Kidney (tissue), 14 donors: ENCODE data around the gene SIK3. TPM values are rescaled to one million over a fixed set of nuclear protein-coding genes. Genes with fewer than 3 reads are reported as not detected.

Experiments
- DNase-seq, 5 donors: peaks; one replicate each; pipeline ENCODE4 v3.0.0-alpha.2; 2013 to 2020
- FAIRE-seq: peaks from 2 replicates; lab custom pipeline; 2012; peaks lifted over from hg19 to GRCh38; lab: Jason Lieb, UNC
- H3K27ac ChIP-seq, 2 donors: one replicate each; pipeline ENCODE4 v1.7.0; 2013; ENCODE audit warnings: low read depth in 2 of 2, low read length in 2 of 2, inconsistent platforms in 1 of 2
- H3K27me3 ChIP-seq: one replicate; pipeline ENCODE4 v1.7.1; 2013; ENCODE audit warnings: low read length, inconsistent platforms; ENCODE audit not compliant: control insufficient read depth, insufficient read depth
- H3K36me3 ChIP-seq, 3 donors: one replicate each; pipeline versions ENCODE4 v1.7.0 to v1.7.1; 2013; ENCODE audit warnings: low read length in 3 of 3, control low read depth in 1 of 3, inconsistent platforms in 1 of 3; ENCODE audit not compliant: insufficient read depth in 3 of 3, control insufficient read depth in 2 of 3
- H3K4me1 ChIP-seq, 3 donors: one replicate each; pipeline versions ENCODE4 v1.7.0 to v1.7.1; 2013; ENCODE audit warnings: low read length in 3 of 3, inconsistent platforms in 1 of 3, low read depth in 1 of 3; ENCODE audit not compliant: control insufficient read depth in 2 of 3, insufficient read depth in 2 of 3
- H3K4me3 ChIP-seq, 3 donors: one replicate each; pipeline versions ENCODE4 v1.7.0 to v1.8.1; 2013; ENCODE audit warnings: low read length in 3 of 3, control low read depth in 1 of 3, inconsistent platforms in 1 of 3
- H3K9ac ChIP-seq, 3 donors: one replicate each; pipeline versions ENCODE4 v1.7.0 to v1.7.1; 2013; ENCODE audit warnings: low read length in 3 of 3, control low read depth in 1 of 3, inconsistent platforms in 1 of 3
- H3K9me3 ChIP-seq, 3 donors: one replicate each; pipeline versions ENCODE4 v1.7.0 to v1.7.1; 2013; ENCODE audit warnings: low read length in 3 of 3, control low read depth in 1 of 3, inconsistent platforms in 1 of 3; ENCODE audit not compliant: control insufficient read depth in 2 of 3, insufficient read depth in 1 of 3
- CTCF ChIP-seq: IDR thresholded peaks from 3 replicates; pipeline ENCODE4 v1.5.1; 2012; ENCODE audit warnings: mild to moderate bottlenecking, moderate library complexity, borderline replicate concordance; ENCODE audit not compliant: insufficient read depth; ENCODE audit errors: extremely low read depth
- intact Hi-C: fragments of 100-400 bp; cut with DNase I; formaldehyde crosslinking; loops from one replicate; pipeline ENCODE4 v1.11.1; 2022
- polyA plus RNA-seq: library from polyadenylated mRNA; stranded (reverse); fragments of 350-450 nt; fragmentation: Illumina TruSeq; extraction: RNeasy Lipid Tissue Mini Kit (QIAGEN cat#74804); gene quantifications from one replicate; pipeline ENCODE4 v1.2.3, GENCODE V29; 2014; ENCODE audit warnings: low read depth, low replicate concordance; ENCODE audit not compliant: insufficient read depth
- total RNA-seq: library from RNA; stranded (reverse); fragmentation: NEBNext Ultra II Directional; extraction: Animal tissue kit (Norgen Biotek cat#: 25700); gene quantifications from one replicate; pipeline ENCODE4 v1.2.1, GENCODE V29; 2021
- donor health status: control.
- donor health status: control.
- donor health status: control.
- donor health status: control.
- donor health status: control.
- donor health status: DM: yes; HTN: yes; CAD: no.
- donor health status: Normal renal cell carcinoma (clear cell type).

The SIK3 gene
- total and polyA plus RNA-seq, 2 donors from 2014 or later: 12.3 to 50.7 TPM

DNA sequence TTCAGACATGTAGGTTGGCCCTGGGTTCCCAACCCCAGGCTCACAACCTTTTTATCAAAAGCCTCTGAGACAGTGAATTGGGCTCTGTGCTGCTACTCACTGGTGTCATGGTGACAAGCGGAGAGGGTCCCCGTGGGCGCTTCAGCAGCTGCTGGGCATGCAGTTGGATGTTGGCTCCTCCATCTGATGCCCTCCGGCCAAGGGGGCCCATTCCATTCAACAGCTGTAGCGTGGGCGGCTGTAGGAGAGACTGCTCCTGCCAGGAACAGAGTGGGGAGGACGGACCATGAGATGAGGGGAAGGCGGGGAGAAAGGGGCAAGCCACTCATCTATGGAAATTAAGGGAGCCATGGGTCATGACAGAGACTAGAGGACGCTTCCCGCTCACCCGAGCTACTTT lies 224.8 kb downstream of the SIK3 start:
- FAIRE-seq: no peak
- no peak for TF ChIP-seq CTCF
- no peak overlapping the region for H3K9ac ChIP-seq
- H3K4me1 ChIP-seq: peaks cover 0 to 3% (median 0%) of the 10 kb centered on the region in 3 donors
- H3K27ac ChIP-seq: no peak overlapping the region
- no peaks in the 10 kb centered on the region for H3K9me3 ChIP-seq
- no peak overlapping the region for H3K4me3 ChIP-seq
- intact Hi-C loops: loop anchor here (10.0 kb wide), 1 partner anchor 231 kb away; no protein-coding TSS in a partner anchor
- no peaks in the 10 kb centered on the region for H3K27me3 ChIP-seq
- no peak for DNase-seq
- peaks cover 4 to 53% (median 40%) of the 10 kb centered on the region in 3 donors for H3K36me3 ChIP-seq

- no peak for DNase-seq
- TF ChIP-seq CTCF: no peak
- no peak overlapping the region for H3K27ac ChIP-seq
- intact Hi-C loops: loop anchor here (10.0 kb wide), 1 partner anchor 234 kb away; no protein-coding TSS in a partner anchor
- H3K4me3 ChIP-seq: no peak overlapping the region
- H3K9me3 ChIP-seq: no peaks in the 10 kb centered on the region
- no peak for FAIRE-seq
- peaks cover 4 to 69% (median 54%) of the 10 kb centered on the region in 3 donors for H3K36me3 ChIP-seq
- no peak overlapping the region for H3K9ac ChIP-seq
- H3K4me1 ChIP-seq: no peaks in the 10 kb centered on the region
- no peaks in the 10 kb centered on the region for H3K27me3 ChIP-seq
Measured at GRCh38 chr11:116871248-116871647, 227.0 kb downstream of the SIK3 start.

DNA sequence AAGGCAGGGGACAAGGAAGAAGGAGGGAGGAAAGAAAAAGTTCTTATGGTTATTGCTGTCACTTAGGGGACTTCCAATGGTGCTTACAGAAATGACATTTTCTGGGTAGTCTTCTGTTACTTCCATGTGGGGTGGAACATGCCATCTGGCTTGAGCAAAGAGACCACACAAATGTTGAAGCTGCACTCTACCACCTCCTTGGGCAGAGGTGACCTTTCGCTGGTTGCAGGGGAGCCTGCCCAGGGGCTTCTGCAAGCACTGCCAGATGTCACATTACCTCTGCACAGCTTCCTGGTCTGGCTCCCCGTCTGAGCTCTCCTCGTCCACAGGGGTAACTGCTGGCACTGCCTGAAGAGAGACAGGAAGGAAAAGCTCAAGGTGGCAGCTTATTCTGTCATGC lies 228.2 kb downstream of the SIK3 start:
- intact Hi-C loops: loop anchor here (10.0 kb wide), 1 partner anchor 235 kb away; no protein-coding TSS in a partner anchor
- H3K4me1 ChIP-seq: no peaks in the 10 kb centered on the region
- H3K27ac ChIP-seq: no peak overlapping the region
- H3K9ac ChIP-seq: no peak overlapping the region
- H3K4me3 ChIP-seq: no peak overlapping the region
- DNase-seq (no peak), FAIRE-seq (no peak)
- no peak for TF ChIP-seq CTCF
- no peaks in the 10 kb centered on the region for H3K27me3 ChIP-seq
- H3K9me3 ChIP-seq: no peaks in the 10 kb centered on the region
- H3K36me3 ChIP-seq: peaks cover 4 to 64% (median 56%) of the 10 kb centered on the region in 3 donors

- H3K9ac ChIP-seq: no peak overlapping the region
- no peaks in the 10 kb centered on the region for H3K9me3 ChIP-seq
- peaks cover 4 to 65% (median 57%) of the 10 kb centered on the region in 3 donors for H3K36me3 ChIP-seq
- no peak for DNase-seq
- H3K27ac ChIP-seq: no peak overlapping the region
- no peak for FAIRE-seq
- intact Hi-C loops: loop anchor here (10.0 kb wide), 1 partner anchor 235 kb away; no protein-coding TSS in a partner anchor
- no peak for TF ChIP-seq CTCF
- H3K4me1 ChIP-seq: no peaks in the 10 kb centered on the region
- H3K27me3 ChIP-seq: no peaks in the 10 kb centered on the region
- H3K4me3 ChIP-seq: no peak overlapping the region
Measured at GRCh38 chr11:116869610-116870009, 228.6 kb downstream of the SIK3 start.
